Measurements from ENCODE around the gene TAS2R16.

Gene TAS2R16

GRCh38 chr7:123012435-123012834 is 16.9 kb upstream of the TAS2R16 start:
- H3K27me3 ChIP-seq (ENCODE audit: control insufficient read depth in 1 of 2, insufficient read depth in 2 of 2, low read length in 2 of 2) = no peaks in the 10 kb centered on the region
- no peaks in the 10 kb centered on the region for H3K4me1 ChIP-seq (ENCODE audit: control insufficient read depth, insufficient read depth, low read length)
- H3K9me3 ChIP-seq (ENCODE audit: control insufficient read depth in 2 of 2, low read length in 2 of 2) = no peaks in the 10 kb centered on the region
- H3K36me3 ChIP-seq (ENCODE audit: control insufficient read depth in 2 of 2, insufficient read depth in 2 of 2, low read length in 2 of 2) = no peaks in the 10 kb centered on the region
- no peak overlapping the region for H3K4me3 ChIP-seq (ENCODE audit: low read length in 2 of 2)
- H3K27ac ChIP-seq (ENCODE audit: low read length) = no peak overlapping the region
- H3K9ac ChIP-seq (ENCODE audit: low read length in 2 of 2) = no peak overlapping the region

DNA sequence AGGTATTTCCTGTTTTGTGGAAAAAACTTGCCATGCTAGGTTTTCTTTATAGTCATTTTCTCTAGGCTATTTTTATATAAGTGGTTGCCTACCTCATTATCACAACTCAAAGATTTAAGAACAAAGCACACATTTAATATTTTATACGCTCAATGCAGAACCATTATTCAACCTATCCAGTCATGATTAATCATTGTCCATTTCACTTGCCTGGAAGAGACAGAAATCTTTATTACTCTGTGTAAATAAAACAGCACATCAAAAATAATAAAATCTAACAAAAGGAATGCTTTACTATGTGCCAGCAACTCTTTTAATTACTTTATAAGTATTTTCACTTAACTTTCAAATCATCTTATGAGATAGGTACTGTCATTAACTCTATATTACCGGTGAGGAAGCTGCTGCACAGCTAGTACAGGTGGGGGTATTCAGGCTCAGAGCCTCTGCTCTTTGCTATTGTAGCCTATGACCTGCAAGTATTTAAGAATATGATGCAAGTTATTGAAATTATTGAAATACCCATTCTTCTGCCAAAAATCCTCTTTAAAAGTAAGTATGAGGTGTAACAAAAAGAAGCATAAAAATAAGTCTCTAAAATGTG is 16.4 kb upstream of the TAS2R16 start:
- Histone ChIP-seq H3K27me3 (ENCODE audit: control insufficient read depth in 1 of 2, insufficient read depth in 2 of 2, low read length in 2 of 2) (no peaks in the 10 kb centered on the region), H3K27ac (ENCODE audit: low read length) (no peak overlapping the region), H3K36me3 (ENCODE audit: control insufficient read depth in 2 of 2, insufficient read depth in 2 of 2, low read length in 2 of 2) (no peaks in the 10 kb centered on the region), H3K9ac (ENCODE audit: low read length in 2 of 2) (no peak overlapping the region), H3K9me3 (ENCODE audit: control insufficient read depth in 2 of 2, low read length in 2 of 2) (no peaks in the 10 kb centered on the region), H3K4me3 (ENCODE audit: low read length in 2 of 2) (no peak overlapping the region), H3K4me1 (ENCODE audit: control insufficient read depth, insufficient read depth, low read length) (no peaks in the 10 kb centered on the region)

DNA sequence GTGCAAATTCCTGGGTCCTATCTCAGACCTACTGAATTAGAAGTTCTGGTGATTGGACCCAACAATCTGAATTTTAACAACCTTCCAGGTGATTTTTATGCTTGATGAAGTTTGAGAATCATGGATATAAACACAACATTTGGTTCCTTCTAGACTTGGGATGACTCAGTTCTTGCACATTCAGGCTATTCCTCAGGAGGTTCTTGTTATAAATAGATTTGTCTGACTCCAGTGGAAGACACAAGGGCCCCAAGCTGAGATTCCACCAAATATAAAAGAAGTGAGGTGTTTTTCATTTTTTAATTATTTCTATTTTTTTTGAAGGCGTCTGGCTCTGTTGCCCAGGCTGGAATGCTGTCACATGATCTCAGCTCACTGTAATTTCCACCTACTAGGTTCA is 9.4 kb upstream of the TAS2R16 start:
- Histone ChIP-seq H3K4me1 (ENCODE audit: control insufficient read depth, insufficient read depth, low read length) (no peaks in the 10 kb centered on the region), H3K4me3 (ENCODE audit: low read length in 2 of 2) (no peak overlapping the region), H3K36me3 (ENCODE audit: control insufficient read depth in 2 of 2, insufficient read depth in 2 of 2, low read length in 2 of 2) (no peaks in the 10 kb centered on the region), H3K9ac (ENCODE audit: low read length in 2 of 2) (no peak overlapping the region), H3K27me3 (ENCODE audit: control insufficient read depth in 1 of 2, insufficient read depth in 2 of 2, low read length in 2 of 2) (no peaks in the 10 kb centered on the region), H3K9me3 (ENCODE audit: control insufficient read depth in 2 of 2, low read length in 2 of 2) (no peaks in the 10 kb centered on the region), H3K27ac (ENCODE audit: low read length) (no peak overlapping the region)

DNA sequence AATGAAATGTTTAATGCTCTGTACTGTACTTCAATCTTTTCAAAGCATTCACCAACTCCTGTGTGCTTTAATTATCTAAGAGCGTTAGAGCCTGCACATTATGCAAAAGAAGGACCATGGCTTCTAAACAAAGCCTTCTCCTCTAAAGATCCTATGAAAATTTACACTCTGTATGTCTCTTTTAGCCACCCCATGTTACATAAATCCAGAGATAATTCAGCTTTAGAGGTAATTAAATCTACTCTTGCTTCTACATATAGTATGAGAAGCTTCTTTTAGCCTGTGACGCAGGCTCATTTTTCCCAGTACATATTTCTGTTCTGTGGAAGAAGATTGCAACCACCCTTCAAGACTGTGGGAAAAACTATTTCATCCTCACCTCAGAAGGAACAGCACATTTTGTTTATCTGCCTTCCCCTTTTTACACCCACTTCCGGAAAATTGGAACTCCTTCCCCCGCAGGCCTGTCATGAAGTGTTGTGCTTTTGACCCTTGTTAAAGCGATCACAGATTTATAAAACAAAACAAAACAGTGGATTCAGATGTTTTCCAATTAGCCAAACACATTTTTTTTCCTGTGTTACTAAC is 8.1 kb upstream of the TAS2R16 start:
- no peaks in the 10 kb centered on the region for H3K4me1 ChIP-seq (ENCODE audit: control insufficient read depth, insufficient read depth, low read length)
- no peak overlapping the region for H3K4me3 ChIP-seq (ENCODE audit: low read length in 2 of 2)
- H3K36me3 ChIP-seq (ENCODE audit: control insufficient read depth in 2 of 2, insufficient read depth in 2 of 2, low read length in 2 of 2) = no peaks in the 10 kb centered on the region
- H3K9me3 ChIP-seq (ENCODE audit: control insufficient read depth in 2 of 2, low read length in 2 of 2) = no peaks in the 10 kb centered on the region
- H3K9ac ChIP-seq (ENCODE audit: low read length in 2 of 2) = no peak overlapping the region
- H3K27ac ChIP-seq (ENCODE audit: low read length) = no peak overlapping the region
- no peaks in the 10 kb centered on the region for H3K27me3 ChIP-seq (ENCODE audit: control insufficient read depth in 1 of 2, insufficient read depth in 2 of 2, low read length in 2 of 2)

- Histone ChIP-seq H3K27ac (ENCODE audit: low read length) (no peak overlapping the region), H3K27me3 (ENCODE audit: control insufficient read depth in 1 of 2, insufficient read depth in 2 of 2, low read length in 2 of 2) (no peaks in the 10 kb centered on the region)
Measured at GRCh38 chr7:122989577-122989976, 5.9 kb downstream of the TAS2R16 start.

GRCh38 chr7:122989041-122989440 is 6.5 kb downstream of the TAS2R16 start:
- no peaks in the 10 kb centered on the region for H3K36me3 ChIP-seq (ENCODE audit: control insufficient read depth in 2 of 2, insufficient read depth in 2 of 2, low read length in 2 of 2)
- H3K4me1 ChIP-seq (ENCODE audit: control insufficient read depth, insufficient read depth, low read length) = no peaks in the 10 kb centered on the region
- no peak overlapping the region for H3K4me3 ChIP-seq (ENCODE audit: low read length in 2 of 2)
- no peaks in the 10 kb centered on the region for H3K9me3 ChIP-seq (ENCODE audit: control insufficient read depth in 2 of 2, low read length in 2 of 2)
- no peak overlapping the region for H3K27ac ChIP-seq (ENCODE audit: low read length)
- no peaks in the 10 kb centered on the region for H3K27me3 ChIP-seq (ENCODE audit: control insufficient read depth in 1 of 2, insufficient read depth in 2 of 2, low read length in 2 of 2)
- no peak overlapping the region for H3K9ac ChIP-seq (ENCODE audit: low read length in 2 of 2)

More at GRCh38 chr7:122989577-122989976, 5.9 kb downstream of the TAS2R16 start:
- Histone ChIP-seq H3K9me3 (ENCODE audit: control insufficient read depth in 2 of 2, low read length in 2 of 2) (no peaks in the 10 kb centered on the region), H3K36me3 (ENCODE audit: control insufficient read depth in 2 of 2, insufficient read depth in 2 of 2, low read length in 2 of 2) (no peaks in the 10 kb centered on the region), H3K4me3 (ENCODE audit: low read length in 2 of 2) (no peak overlapping the region), H3K9ac (ENCODE audit: low read length in 2 of 2) (no peak overlapping the region), H3K4me1 (ENCODE audit: control insufficient read depth, insufficient read depth, low read length) (no peaks in the 10 kb centered on the region)

GRCh38 chr7:122988333-122988732 is 7.2 kb downstream of the TAS2R16 start:
- Histone ChIP-seq H3K4me1 (ENCODE audit: control insufficient read depth, insufficient read depth, low read length) (no peaks in the 10 kb centered on the region), H3K27me3 (ENCODE audit: control insufficient read depth in 1 of 2, insufficient read depth in 2 of 2, low read length in 2 of 2) (no peaks in the 10 kb centered on the region), H3K9ac (ENCODE audit: low read length in 2 of 2) (no peak overlapping the region), H3K4me3 (ENCODE audit: low read length in 2 of 2) (no peak overlapping the region), H3K36me3 (ENCODE audit: control insufficient read depth in 2 of 2, insufficient read depth in 2 of 2, low read length in 2 of 2) (no peaks in the 10 kb centered on the region), H3K9me3 (ENCODE audit: control insufficient read depth in 2 of 2, low read length in 2 of 2) (no peaks in the 10 kb centered on the region), H3K27ac (ENCODE audit: low read length) (no peak overlapping the region)

DNA sequence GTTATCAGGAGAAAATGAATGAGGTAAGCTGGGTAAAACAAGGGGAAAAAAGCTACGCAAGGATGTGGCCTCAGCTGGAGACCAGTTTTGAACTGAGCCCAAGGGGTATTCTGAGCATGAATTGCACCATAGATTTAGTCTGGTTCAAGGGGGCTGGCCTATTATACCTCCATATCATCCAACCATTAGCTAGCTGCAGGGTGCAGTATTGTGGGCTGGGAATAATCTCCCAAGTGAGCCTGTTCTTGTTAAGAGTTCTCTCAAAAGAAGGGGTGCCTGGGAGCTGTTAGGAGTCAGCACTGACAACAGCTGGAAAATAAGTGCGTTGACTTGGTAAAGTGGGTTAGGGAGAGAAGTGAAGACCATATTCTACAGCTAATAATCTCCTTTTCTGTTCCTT is 8.0 kb downstream of the TAS2R16 start:
- Histone ChIP-seq H3K4me3 (ENCODE audit: low read length in 2 of 2) (no peak overlapping the region), H3K4me1 (ENCODE audit: control insufficient read depth, insufficient read depth, low read length) (no peaks in the 10 kb centered on the region), H3K9me3 (ENCODE audit: control insufficient read depth in 2 of 2, low read length in 2 of 2) (no peaks in the 10 kb centered on the region), H3K27ac (ENCODE audit: low read length) (no peak overlapping the region), H3K27me3 (ENCODE audit: control insufficient read depth in 1 of 2, insufficient read depth in 2 of 2, low read length in 2 of 2) (no peaks in the 10 kb centered on the region), H3K36me3 (ENCODE audit: control insufficient read depth in 2 of 2, insufficient read depth in 2 of 2, low read length in 2 of 2) (no peaks in the 10 kb centered on the region), H3K9ac (ENCODE audit: low read length in 2 of 2) (no peak overlapping the region)

GRCh38 chr7:122984021-122984420 is 11.5 kb downstream of the TAS2R16 start:
- H3K9ac ChIP-seq (ENCODE audit: low read length in 2 of 2) = no peak overlapping the region
- no peaks in the 10 kb centered on the region for H3K27me3 ChIP-seq (ENCODE audit: control insufficient read depth in 1 of 2, insufficient read depth in 2 of 2, low read length in 2 of 2)
- no peak overlapping the region for H3K4me3 ChIP-seq (ENCODE audit: low read length in 2 of 2)
- H3K9me3 ChIP-seq (ENCODE audit: control insufficient read depth in 2 of 2, low read length in 2 of 2) = no peaks in the 10 kb centered on the region
- no peaks in the 10 kb centered on the region for H3K36me3 ChIP-seq (ENCODE audit: control insufficient read depth in 2 of 2, insufficient read depth in 2 of 2, low read length in 2 of 2)
- no peaks in the 10 kb centered on the region for H3K4me1 ChIP-seq (ENCODE audit: control insufficient read depth, insufficient read depth, low read length)
- no peak overlapping the region for H3K27ac ChIP-seq (ENCODE audit: low read length)

DNA sequence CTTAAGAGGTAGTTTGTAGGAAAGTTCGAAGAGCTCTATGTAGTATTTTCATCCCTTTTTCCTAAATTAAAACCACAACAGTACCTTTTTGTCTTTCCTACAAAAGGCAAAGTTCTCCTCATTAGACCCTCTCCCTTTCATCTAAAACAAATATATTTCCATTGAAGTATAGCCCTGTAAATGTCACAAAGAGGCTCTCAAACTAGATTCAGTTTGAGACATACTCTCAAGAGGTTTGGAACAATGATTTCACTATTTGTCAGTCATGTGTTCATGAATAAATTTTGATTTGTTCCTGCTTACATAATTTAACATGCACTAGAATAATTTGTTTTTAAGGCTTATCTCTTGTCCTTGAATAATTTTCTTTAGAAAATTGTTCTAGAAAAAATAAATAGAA is 12.2 kb downstream of the TAS2R16 start:
- no peak overlapping the region for H3K27ac ChIP-seq (ENCODE audit: low read length)
- no peaks in the 10 kb centered on the region for H3K4me1 ChIP-seq (ENCODE audit: control insufficient read depth, insufficient read depth, low read length)
- H3K9me3 ChIP-seq (ENCODE audit: control insufficient read depth in 2 of 2, low read length in 2 of 2) = no peaks in the 10 kb centered on the region
- no peak overlapping the region for H3K9ac ChIP-seq (ENCODE audit: low read length in 2 of 2)
- H3K36me3 ChIP-seq (ENCODE audit: control insufficient read depth in 2 of 2, insufficient read depth in 2 of 2, low read length in 2 of 2) = no peaks in the 10 kb centered on the region
- no peaks in the 10 kb centered on the region for H3K27me3 ChIP-seq (ENCODE audit: control insufficient read depth in 1 of 2, insufficient read depth in 2 of 2, low read length in 2 of 2)
- no peak overlapping the region for H3K4me3 ChIP-seq (ENCODE audit: low read length in 2 of 2)

GRCh38 chr7:122975341-122975740 is 20.2 kb downstream of the TAS2R16 start:
- H3K4me1 ChIP-seq (ENCODE audit: control insufficient read depth, insufficient read depth, low read length) = no peaks in the 10 kb centered on the region
- H3K9me3 ChIP-seq (ENCODE audit: control insufficient read depth in 2 of 2, low read length in 2 of 2) = no peaks in the 10 kb centered on the region
- H3K27ac ChIP-seq (ENCODE audit: low read length) = no peak overlapping the region
- no peak overlapping the region for H3K9ac ChIP-seq (ENCODE audit: low read length in 2 of 2)
- no peaks in the 10 kb centered on the region for H3K36me3 ChIP-seq (ENCODE audit: control insufficient read depth in 2 of 2, insufficient read depth in 2 of 2, low read length in 2 of 2)
- H3K4me3 ChIP-seq (ENCODE audit: low read length in 2 of 2) = no peak overlapping the region
- peaks cover 0 to 2% of the 10 kb centered on the region in 2 donors for H3K27me3 ChIP-seq (ENCODE audit: control insufficient read depth in 1 of 2, insufficient read depth in 2 of 2, low read length in 2 of 2)

Data from stomach smooth muscle (tissue), 2 donors.